Measurements from ENCODE around the gene SORBS1.

Gene SORBS1

DNA sequence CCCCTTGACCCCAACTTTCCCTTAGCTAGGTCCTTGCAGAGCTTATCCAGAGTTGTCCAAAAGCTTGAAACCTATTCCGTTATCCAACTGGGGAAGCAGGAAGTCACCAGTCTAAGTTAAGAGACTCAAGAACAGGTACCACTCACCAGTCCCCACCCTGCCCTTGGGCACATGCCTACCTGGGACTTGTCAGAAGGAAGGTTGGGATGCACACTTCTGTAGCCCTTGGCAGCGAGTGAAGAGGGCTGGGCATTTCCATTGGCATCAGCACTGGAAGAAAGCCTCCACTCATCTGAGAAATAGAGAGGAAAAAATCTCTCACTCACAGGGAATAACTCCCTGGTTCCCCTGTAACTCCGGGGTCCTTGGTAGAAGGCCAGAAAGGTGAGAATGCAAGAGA, 139.4 kb downstream of the SORBS1 start:
- no peak for TF ChIP-seq POLR2A (IDR thresholded peaks at IDR 0.05; ENCODE audit: low read depth, low read length)
- FAIRE-seq, result no peak
- DNase-seq (ENCODE audit: insufficient read length, low spot score), result no peak

GRCh38 chr10:95419399-95419798, 141.8 kb downstream of the SORBS1 start:
- no peak for TF ChIP-seq POLR2A (IDR thresholded peaks at IDR 0.05; ENCODE audit: low read depth, low read length)
- FAIRE-seq (no peak), DNase-seq (ENCODE audit: insufficient read length, low spot score) (no peak)

- DNase-seq (ENCODE audit: insufficient read length, low spot score) (no peak), FAIRE-seq (no peak)
- no peak for TF ChIP-seq POLR2A (IDR thresholded peaks at IDR 0.05; ENCODE audit: low read depth, low read length)
Measured at GRCh38 chr10:95416973-95417372, 144.2 kb downstream of the SORBS1 start.

GRCh38 chr10:95416270-95416669, 144.9 kb downstream of the SORBS1 start:
- FAIRE-seq, result no peak
- no peak for TF ChIP-seq POLR2A (IDR thresholded peaks at IDR 0.05; ENCODE audit: low read depth, low read length)

GRCh38 chr10:95415621-95416031, 145.5 kb downstream of the SORBS1 start:
- no peak for DNase-seq (ENCODE audit: insufficient read length, low spot score)
- FAIRE-seq, result no peak
- TF ChIP-seq POLR2A (IDR thresholded peaks at IDR 0.05; ENCODE audit: low read depth, low read length), result no peak

More at GRCh38 chr10:95416270-95416669, 144.9 kb downstream of the SORBS1 start:
- no peak for DNase-seq (ENCODE audit: insufficient read length, low spot score)

DNA sequence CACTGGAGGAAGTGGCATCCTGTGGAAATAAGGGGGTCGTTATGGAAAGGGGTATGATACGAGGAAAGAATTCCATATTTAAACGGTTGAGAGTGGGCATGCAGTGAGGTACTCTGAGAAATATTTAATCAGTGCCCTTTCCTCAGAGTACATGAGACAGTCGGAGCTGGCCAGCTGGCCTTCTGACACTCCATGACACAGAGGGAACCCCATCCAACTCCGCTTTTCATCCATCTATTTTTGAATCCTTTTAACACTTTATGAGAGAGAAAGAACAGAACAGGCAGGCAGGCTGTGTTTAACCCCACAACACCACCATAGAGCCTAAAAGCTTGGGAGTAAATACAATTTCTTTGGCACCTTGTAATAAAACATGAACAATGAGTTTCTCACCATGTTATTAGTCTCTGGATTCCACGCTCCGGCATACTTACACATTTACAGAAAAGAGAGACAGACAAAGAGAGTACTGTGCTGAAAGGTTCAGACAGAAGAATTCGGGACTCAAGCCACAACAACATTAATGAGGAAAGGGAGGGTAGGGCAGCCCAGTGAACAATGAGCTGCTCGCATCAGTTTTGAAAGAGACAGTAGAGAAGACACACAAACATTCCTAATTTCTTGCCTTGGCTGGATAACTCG, 146.2 kb downstream of the SORBS1 start:
- no peak for TF ChIP-seq POLR2A (IDR thresholded peaks at IDR 0.05; ENCODE audit: low read depth, low read length)
- no peak for FAIRE-seq
- DNase-seq (ENCODE audit: insufficient read length, low spot score), result no peak

- DNase-seq (ENCODE audit: insufficient read length, low spot score), result no peak
- no peak for TF ChIP-seq POLR2A (IDR thresholded peaks at IDR 0.05; ENCODE audit: low read depth, low read length)
- no peak for FAIRE-seq
Measured at GRCh38 chr10:95414016-95414830, 146.9 kb downstream of the SORBS1 start.

DNA sequence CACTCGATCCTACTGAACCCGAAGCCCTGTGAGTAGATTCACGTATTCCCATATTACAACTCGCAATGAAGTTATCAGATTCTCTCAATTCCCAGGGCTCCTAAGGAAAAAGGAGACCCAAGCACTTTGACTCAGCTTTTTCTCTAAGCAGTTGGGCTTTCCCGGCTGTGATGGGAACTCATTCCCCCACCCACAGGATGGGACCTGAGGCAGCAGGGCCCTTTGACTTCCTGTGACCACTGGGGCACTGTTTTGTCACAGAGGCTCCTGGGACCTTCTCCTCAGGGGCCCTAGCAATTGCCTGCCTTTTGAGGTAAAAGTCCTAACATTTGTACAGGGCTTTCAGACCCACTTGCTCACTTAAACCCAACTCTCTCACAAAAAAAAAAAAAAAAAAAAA, 147.6 kb downstream of the SORBS1 start:
- no peak for TF ChIP-seq POLR2A (IDR thresholded peaks at IDR 0.05; ENCODE audit: low read depth, low read length)
- no peak for DNase-seq (ENCODE audit: insufficient read length, low spot score)
- FAIRE-seq, result no peak

DNA sequence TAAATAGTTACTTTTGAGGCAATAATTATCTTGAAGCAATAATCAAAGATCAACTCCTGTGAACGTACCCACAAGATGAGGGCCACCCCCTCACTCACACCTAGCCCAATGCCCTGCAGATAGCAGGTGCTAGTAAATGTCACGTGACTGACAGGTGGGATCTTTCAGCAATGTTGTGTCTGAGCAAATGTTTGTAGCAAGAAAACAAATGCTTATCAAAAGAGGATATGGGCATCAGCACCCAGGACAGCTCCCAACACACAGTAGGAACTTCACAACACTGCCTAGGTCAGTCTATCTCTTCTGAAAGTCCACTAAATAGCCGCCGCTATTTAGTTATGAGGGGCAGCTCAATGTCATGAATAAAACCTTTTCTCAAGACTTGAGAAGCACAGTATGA, 149.5 kb downstream of the SORBS1 start:
- no peak for TF ChIP-seq POLR2A (IDR thresholded peaks at IDR 0.05; ENCODE audit: low read depth, low read length)
- FAIRE-seq, result no peak
- no peak for DNase-seq (ENCODE audit: insufficient read length, low spot score)

- FAIRE-seq (no peak), DNase-seq (ENCODE audit: insufficient read length, low spot score) (no peak)
- no peak for TF ChIP-seq POLR2A (IDR thresholded peaks at IDR 0.05; ENCODE audit: low read depth, low read length)
Measured at GRCh38 chr10:95408983-95409873, 151.9 kb downstream of the SORBS1 start.

DNA sequence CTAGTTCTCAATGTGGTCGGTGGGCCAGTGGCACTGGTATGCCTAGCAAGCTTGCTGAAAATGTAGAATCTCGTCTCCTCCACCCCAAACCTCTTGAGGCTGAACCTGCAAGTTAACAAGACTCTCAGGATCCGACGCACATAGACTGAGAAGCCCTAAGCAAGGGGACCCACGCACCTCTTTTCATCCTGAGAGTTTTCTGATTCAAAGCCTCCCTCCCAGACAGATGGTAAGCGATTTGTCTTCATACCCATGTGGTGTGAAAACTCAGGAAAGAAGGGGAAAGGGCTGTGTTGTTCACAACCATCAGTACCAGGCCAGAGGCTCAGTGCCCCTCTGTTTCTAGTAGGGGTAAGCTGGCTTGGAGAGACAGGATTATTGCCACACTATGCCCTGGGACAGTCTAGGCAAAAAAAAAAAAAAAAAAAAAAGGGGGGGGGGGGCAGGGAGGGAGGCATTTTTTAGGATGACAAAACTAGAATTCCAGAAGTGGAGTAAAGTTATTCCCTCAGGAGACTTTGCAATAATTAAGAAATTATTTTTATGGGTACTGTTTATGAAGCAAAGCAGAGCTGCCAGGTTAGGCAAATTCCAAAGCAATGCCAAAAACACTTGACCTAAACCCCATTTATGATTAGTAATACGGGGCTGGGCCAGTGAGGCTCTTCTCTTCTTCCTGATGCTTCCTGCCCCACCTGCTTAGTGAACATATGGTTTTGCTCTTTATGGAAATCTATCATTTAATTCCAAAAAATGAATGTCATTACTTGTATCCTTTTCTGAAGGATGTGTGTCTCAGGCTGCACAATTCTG, 152.8 kb downstream of the SORBS1 start:
- FAIRE-seq (no peak), DNase-seq (ENCODE audit: insufficient read length, low spot score) (no peak)
- TF ChIP-seq POLR2A (IDR thresholded peaks at IDR 0.05; ENCODE audit: low read depth, low read length), result no peak

- TF ChIP-seq POLR2A (IDR thresholded peaks at IDR 0.05; ENCODE audit: low read depth, low read length), result no peak
- no peak for DNase-seq (ENCODE audit: insufficient read length, low spot score)
- FAIRE-seq, result no peak
Measured at GRCh38 chr10:95407546-95407945, 153.6 kb downstream of the SORBS1 start.

- DNase-seq (ENCODE audit: insufficient read length, low spot score) (no peak), FAIRE-seq (no peak)
- TF ChIP-seq POLR2A (IDR thresholded peaks at IDR 0.05; ENCODE audit: low read depth, low read length), result no peak
Measured at GRCh38 chr10:95406651-95407280, 154.4 kb downstream of the SORBS1 start.
